Measurements from ENCODE around the gene POLR1A.

Gene POLR1A

GRCh38 chr2:86048888-86049287 is 56.8 kb downstream of the POLR1A start:
- Histone ChIP-seq H3K9me3 (ENCODE audit: low read length) (no peaks in the 10 kb centered on the region), H3K4me1 (ENCODE audit: insufficient read depth, low read length) (no peaks in the 10 kb centered on the region), H2AFZ (ENCODE audit: low read depth, low read length) (no peak overlapping the region), H3K36me3 (ENCODE audit: insufficient read depth, low read length) (peaks cover 87% of the 10 kb centered on the region), H3K4me3 (ENCODE audit: low read length) (no peak overlapping the region), H3K27me3 (ENCODE audit: insufficient read depth, low read length) (no peaks in the 10 kb centered on the region)

GRCh38 chr2:86048383-86048701 is 57.3 kb downstream of the POLR1A start:
- H3K4me1 ChIP-seq (ENCODE audit: insufficient read depth, low read length): no peaks in the 10 kb centered on the region
- peaks cover 87% of the 10 kb centered on the region for H3K36me3 ChIP-seq (ENCODE audit: insufficient read depth, low read length)
- H2AFZ ChIP-seq (ENCODE audit: low read depth, low read length): no peak overlapping the region
- no peaks in the 10 kb centered on the region for H3K27me3 ChIP-seq (ENCODE audit: insufficient read depth, low read length)
- no peaks in the 10 kb centered on the region for H3K9me3 ChIP-seq (ENCODE audit: low read length)
- H3K4me3 ChIP-seq (ENCODE audit: low read length): no peak overlapping the region

GRCh38 chr2:86047575-86048382 is 57.9 kb downstream of the POLR1A start:
- H3K4me3 ChIP-seq (ENCODE audit: low read length): no peak overlapping the region
- no peaks in the 10 kb centered on the region for H3K27me3 ChIP-seq (ENCODE audit: insufficient read depth, low read length)
- H3K9me3 ChIP-seq (ENCODE audit: low read length): no peaks in the 10 kb centered on the region
- H3K36me3 ChIP-seq (ENCODE audit: insufficient read depth, low read length): peaks cover 88% of the 10 kb centered on the region
- no peak overlapping the region for H2AFZ ChIP-seq (ENCODE audit: low read depth, low read length)
- no peaks in the 10 kb centered on the region for H3K4me1 ChIP-seq (ENCODE audit: insufficient read depth, low read length)

- Histone ChIP-seq H3K9me3 (ENCODE audit: low read length) (no peaks in the 10 kb centered on the region), H2AFZ (ENCODE audit: low read depth, low read length) (no peak overlapping the region), H3K4me3 (ENCODE audit: low read length) (no peak overlapping the region), H3K27me3 (ENCODE audit: insufficient read depth, low read length) (no peaks in the 10 kb centered on the region), H3K36me3 (ENCODE audit: insufficient read depth, low read length) (peaks cover 92% of the 10 kb centered on the region), H3K4me1 (ENCODE audit: insufficient read depth, low read length) (no peaks in the 10 kb centered on the region)
These were observed 60.1 kb downstream of the POLR1A start for GRCh38 chr2:86045541-86045940.

GRCh38 chr2:86044614-86045013 is 61.1 kb downstream of the POLR1A start:
- H3K4me3 ChIP-seq (ENCODE audit: low read length): no peak overlapping the region
- peaks cover 95% of the 10 kb centered on the region for H3K36me3 ChIP-seq (ENCODE audit: insufficient read depth, low read length)
- no peaks in the 10 kb centered on the region for H3K4me1 ChIP-seq (ENCODE audit: insufficient read depth, low read length)
- H3K27me3 ChIP-seq (ENCODE audit: insufficient read depth, low read length): no peaks in the 10 kb centered on the region
- H2AFZ ChIP-seq (ENCODE audit: low read depth, low read length): no peak overlapping the region
- H3K9me3 ChIP-seq (ENCODE audit: low read length): no peaks in the 10 kb centered on the region

GRCh38 chr2:86044045-86044444 is 61.6 kb downstream of the POLR1A start:
- no peaks in the 10 kb centered on the region for H3K4me1 ChIP-seq (ENCODE audit: insufficient read depth, low read length)
- peaks cover 95% of the 10 kb centered on the region for H3K36me3 ChIP-seq (ENCODE audit: insufficient read depth, low read length)
- H3K4me3 ChIP-seq (ENCODE audit: low read length): no peak overlapping the region

GRCh38 chr2:86042256-86043168 is 63.2 kb downstream of the POLR1A start:
- H2AFZ ChIP-seq (ENCODE audit: low read depth, low read length): no peak overlapping the region
- H3K9me3 ChIP-seq (ENCODE audit: low read length): no peaks in the 10 kb centered on the region
- H3K36me3 ChIP-seq (ENCODE audit: insufficient read depth, low read length): peaks cover 95% of the 10 kb centered on the region
- H3K27me3 ChIP-seq (ENCODE audit: insufficient read depth, low read length): no peaks in the 10 kb centered on the region
- H3K4me3 ChIP-seq (ENCODE audit: low read length): no peak overlapping the region
- H3K4me1 ChIP-seq (ENCODE audit: insufficient read depth, low read length): peaks cover 4% of the 10 kb centered on the region

More at GRCh38 chr2:86044045-86044444, 61.6 kb downstream of the POLR1A start:
- Histone ChIP-seq H3K27me3 (ENCODE audit: insufficient read depth, low read length) (no peaks in the 10 kb centered on the region), H2AFZ (ENCODE audit: low read depth, low read length) (no peak overlapping the region), H3K9me3 (ENCODE audit: low read length) (no peaks in the 10 kb centered on the region)

- peaks cover 24% of the 10 kb centered on the region for H3K4me1 ChIP-seq (ENCODE audit: insufficient read depth, low read length)
- H3K9me3 ChIP-seq (ENCODE audit: low read length): no peaks in the 10 kb centered on the region
- H3K27me3 ChIP-seq (ENCODE audit: insufficient read depth, low read length): no peaks in the 10 kb centered on the region
- peaks cover 82% of the 10 kb centered on the region for H3K36me3 ChIP-seq (ENCODE audit: insufficient read depth, low read length)
- no peak overlapping the region for H2AFZ ChIP-seq (ENCODE audit: low read depth, low read length)
- no peak overlapping the region for H3K4me3 ChIP-seq (ENCODE audit: low read length)
These were observed 65.6 kb downstream of the POLR1A start for GRCh38 chr2:86039963-86040655.

GRCh38 chr2:86039178-86039962 is 66.3 kb downstream of the POLR1A start:
- no peaks in the 10 kb centered on the region for H3K27me3 ChIP-seq (ENCODE audit: insufficient read depth, low read length)
- peaks cover 24% of the 10 kb centered on the region for H3K4me1 ChIP-seq (ENCODE audit: insufficient read depth, low read length)
- no peaks in the 10 kb centered on the region for H3K9me3 ChIP-seq (ENCODE audit: low read length)
- no peak overlapping the region for H2AFZ ChIP-seq (ENCODE audit: low read depth, low read length)
- H3K36me3 ChIP-seq (ENCODE audit: insufficient read depth, low read length): peaks cover 78% of the 10 kb centered on the region
- no peak overlapping the region for H3K4me3 ChIP-seq (ENCODE audit: low read length)

- no peak overlapping the region for H3K4me3 ChIP-seq (ENCODE audit: low read length)
- H3K27me3 ChIP-seq (ENCODE audit: insufficient read depth, low read length): no peaks in the 10 kb centered on the region
- H3K9me3 ChIP-seq (ENCODE audit: low read length): no peaks in the 10 kb centered on the region
- peaks cover 79% of the 10 kb centered on the region for H3K36me3 ChIP-seq (ENCODE audit: insufficient read depth, low read length)
- H2AFZ ChIP-seq (ENCODE audit: low read depth, low read length): no peak overlapping the region
- H3K4me1 ChIP-seq (ENCODE audit: insufficient read depth, low read length): peaks cover 24% of the 10 kb centered on the region
These were observed 67.2 kb downstream of the POLR1A start for GRCh38 chr2:86038291-86039081.

GRCh38 chr2:86037795-86038192 is 67.9 kb downstream of the POLR1A start:
- Histone ChIP-seq H3K36me3 (ENCODE audit: insufficient read depth, low read length) (peaks cover 79% of the 10 kb centered on the region), H3K9me3 (ENCODE audit: low read length) (no peaks in the 10 kb centered on the region), H3K4me3 (ENCODE audit: low read length) (no peak overlapping the region), H2AFZ (ENCODE audit: low read depth, low read length) (no peak overlapping the region), H3K27me3 (ENCODE audit: insufficient read depth, low read length) (no peaks in the 10 kb centered on the region), H3K4me1 (ENCODE audit: insufficient read depth, low read length) (peaks cover 24% of the 10 kb centered on the region)
